ENCODE data around the gene COL18A1.

COL18A1 gene

DNA sequence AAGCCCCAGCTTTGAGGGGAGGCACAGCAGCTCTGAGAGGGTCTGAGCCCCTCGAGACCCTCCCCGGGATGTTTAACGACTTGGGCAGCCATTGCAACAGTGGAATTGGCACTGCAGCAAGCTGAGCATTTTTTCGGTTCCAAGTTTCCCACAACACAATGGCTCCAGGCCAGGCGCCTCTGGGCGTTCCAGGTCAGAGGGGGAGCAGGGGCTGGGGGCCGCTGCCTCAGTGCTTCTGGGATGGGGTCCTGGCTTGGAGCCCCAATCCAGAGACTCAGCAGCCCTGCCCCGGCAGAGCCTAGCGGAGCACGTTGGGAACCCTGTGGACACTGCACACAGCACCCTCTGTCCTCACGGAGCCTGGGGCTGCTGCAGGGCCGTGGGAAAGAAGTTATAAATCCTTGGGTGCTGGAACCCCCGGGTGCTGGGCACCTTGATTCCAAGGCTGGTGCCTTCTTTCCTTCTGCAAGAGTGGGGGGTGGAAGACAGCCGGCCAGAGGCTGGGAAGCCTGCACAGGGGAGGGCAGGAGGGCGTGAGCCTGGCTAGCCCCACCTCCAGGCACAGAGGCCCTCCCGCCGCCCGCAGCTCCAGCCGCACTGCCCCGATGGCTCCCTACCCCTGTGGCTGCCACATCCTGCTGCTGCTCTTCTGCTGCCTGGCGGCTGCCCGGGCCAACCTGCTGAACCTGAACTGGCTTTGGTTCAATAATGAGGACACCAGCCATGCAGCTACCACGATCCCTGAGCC lies 50.1 kb downstream of the COL18A1 start:
- DNase-seq (ENCODE audit: low read depth in 2 of 2): no peak

DNA sequence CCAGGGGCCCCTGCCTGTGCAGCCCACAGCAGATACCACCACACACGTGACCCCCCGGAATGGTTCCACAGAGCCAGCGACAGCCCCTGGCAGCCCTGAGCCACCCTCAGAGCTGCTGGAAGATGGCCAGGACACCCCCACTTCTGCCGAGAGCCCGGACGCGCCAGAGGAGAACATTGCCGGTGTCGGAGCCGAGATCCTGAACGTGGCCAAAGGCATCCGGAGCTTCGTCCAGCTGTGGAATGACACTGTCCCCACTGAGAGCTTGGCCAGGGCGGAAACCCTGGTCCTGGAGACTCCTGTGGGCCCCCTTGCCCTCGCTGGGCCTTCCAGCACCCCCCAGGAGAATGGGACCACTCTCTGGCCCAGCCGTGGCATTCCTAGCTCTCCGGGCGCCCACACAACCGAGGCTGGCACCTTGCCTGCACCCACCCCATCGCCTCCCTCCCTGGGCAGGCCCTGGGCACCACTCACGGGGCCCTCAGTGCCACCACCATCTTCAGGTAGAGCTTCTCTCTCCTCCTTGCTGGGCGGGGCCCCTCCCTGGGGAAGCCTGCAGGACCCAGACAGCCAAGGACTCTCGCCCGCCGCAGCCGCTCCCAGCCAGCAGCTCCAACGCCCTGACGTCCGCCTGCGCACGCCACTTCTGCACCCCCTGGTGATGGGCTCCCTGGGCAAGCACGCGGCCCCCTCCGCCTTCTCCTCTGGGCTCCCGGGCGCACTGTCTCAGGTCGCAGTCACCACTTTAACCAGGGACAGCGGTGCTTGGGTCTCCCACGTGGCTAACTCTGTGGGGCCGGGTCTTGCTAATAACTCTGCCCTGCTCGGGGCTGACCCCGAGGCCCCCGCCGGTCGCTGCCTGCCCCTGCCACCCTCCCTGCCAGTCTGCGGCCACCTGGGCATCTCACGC lies 51.0 kb downstream of the COL18A1 start:
- no peak for DNase-seq (ENCODE audit: low read depth in 2 of 2)

DNA sequence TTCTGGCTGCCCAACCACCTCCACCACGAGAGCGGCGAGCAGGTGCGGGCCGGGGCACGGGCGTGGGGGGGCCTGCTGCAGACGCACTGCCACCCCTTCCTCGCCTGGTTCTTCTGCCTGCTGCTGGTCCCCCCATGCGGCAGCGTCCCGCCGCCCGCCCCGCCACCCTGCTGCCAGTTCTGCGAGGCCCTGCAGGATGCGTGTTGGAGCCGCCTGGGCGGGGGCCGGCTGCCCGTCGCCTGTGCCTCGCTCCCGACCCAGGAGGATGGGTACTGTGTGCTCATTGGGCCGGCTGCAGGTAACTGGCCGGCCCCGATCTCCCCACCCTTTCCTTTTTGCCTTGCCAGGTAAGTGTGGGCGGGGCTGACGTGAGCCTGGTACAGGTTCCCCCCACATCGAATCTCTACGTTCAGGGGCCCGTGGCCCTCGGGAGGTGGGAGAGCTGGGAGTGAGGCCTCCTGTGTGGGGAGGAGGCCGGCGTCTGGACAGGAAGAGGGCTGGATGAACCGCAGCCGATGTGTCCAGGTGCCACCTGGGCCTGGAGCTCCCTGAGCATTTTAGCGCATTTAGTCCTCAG lies 51.7 kb downstream of the COL18A1 start:
- DNase-seq (ENCODE audit: low read depth in 2 of 2): no peak

DNA sequence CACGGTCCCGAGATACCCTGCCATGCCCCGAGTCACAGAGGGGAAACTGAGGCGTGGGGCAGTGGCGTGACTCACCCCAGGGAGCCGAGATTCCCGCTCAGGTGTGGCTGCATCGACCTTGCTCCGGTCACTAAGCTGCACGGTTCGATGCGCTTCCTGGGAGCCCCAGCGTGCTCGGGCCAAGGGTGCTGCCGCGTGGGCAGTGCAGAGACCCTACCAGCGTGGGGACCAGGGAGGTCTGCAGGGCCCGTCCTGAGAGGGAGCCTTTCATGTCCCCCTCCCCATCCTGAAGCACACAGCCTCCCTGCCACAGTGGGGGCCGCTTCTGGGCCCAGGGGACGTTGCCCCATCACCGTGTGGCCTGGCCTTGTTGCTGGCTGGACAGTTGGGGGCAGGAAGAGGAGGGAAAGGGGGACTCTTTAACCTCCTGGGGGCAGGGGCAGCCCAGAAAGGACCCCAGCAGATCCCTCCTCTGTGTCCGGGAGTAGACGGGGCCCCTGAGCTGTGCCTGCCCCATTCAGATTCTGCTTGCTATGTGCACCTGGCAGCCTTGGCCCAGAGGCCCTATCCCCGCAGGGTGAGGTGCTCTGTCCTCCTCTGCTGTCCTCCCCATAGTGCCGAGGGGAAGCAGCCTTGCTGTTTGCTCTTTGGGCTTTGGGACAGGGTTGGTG lies 52.3 kb downstream of the COL18A1 start:
- no peak for DNase-seq (ENCODE audit: low read depth in 2 of 2)

- DNase-seq (ENCODE audit: low read depth in 2 of 2): no peak
Measured at GRCh38 chr21:45457832-45458172, 52.8 kb downstream of the COL18A1 start.

DNA sequence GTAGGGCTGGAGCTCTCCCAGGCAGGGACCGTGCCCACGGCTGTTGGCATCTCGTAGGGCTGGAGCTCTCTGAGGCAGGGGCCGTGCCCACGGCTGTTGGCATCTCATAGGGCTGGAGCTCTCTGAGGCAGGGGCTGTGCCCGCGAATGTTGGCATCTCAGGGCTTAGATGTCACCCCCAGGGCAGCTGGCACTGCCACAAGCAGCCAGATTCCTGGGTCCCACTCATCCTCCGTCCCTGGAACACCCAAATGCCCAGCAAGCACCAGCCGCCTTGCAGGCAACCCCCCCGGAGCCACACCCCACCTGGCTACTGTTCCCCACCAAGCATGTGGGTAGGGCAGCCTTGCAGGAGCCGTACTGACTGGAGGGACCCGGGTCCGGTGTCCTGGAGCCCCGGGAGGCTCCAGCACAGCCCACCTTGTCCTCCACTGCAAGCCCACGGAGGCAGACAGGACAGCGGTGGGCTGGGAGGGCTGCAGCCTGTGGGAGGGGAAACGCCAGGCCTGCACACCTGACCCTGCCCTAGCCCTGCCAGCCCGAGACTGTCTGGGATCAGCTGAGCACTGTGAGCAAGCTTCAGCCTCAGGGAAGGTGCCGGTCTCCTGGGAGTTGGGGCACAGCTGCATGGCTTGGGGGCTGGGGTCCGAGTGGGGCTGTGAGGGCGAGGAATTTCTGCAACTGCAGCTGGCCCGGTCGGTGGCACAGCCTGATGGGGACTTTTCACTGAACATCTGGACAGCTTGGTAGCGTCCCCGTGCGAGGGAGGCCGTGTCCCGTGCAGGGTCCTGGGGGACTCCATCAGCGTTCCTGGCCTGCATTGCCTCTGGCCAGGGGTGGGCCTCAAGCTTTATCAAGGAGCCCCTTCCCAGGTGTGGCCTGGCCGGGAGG lies 53.6 kb downstream of the COL18A1 start:
- DNase-seq (ENCODE audit: low read depth in 2 of 2): no peak

DNA sequence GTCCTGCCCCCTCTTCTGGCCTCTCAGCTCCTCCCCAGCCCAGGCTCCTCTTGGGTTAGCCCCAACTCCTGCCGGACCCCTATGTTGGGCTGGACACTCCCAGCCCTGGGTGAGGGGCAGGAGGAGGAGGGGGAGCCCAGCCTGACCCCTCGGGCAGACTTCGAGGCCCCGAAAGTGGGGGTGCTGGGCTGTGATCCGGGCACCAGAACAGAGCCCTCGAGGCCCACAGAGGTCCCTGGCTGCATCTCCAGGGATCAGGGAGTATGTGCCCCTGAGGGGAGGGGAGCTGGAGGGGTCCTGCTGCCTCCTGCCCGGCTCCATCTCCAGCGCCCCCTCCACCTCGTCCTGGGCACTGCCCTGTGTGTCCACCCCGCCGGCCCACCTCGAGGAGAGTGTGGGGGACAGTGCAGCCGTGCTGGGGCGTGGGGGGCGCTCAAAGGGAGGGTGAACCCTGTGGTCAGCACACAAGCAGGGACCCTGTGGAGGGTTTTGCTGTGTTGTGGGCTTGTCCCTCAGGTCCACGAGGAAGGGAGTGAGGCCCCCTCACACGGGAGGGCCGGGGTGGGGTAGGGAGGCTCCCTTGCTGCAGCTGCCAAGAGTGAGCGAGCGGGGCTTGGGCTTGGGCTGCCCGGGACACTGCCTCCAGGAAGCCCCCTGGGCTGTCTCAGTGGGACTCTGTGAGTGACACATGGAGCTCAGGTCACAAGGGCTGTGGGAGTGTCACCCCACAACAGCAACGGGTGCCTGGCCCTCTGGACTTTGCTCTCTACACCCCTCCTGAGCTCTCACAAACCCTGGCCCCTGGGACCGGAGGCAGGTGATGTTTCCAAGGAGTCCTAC lies 54.4 kb downstream of the COL18A1 start:
- no peak for DNase-seq (ENCODE audit: low read depth in 2 of 2)

DNA sequence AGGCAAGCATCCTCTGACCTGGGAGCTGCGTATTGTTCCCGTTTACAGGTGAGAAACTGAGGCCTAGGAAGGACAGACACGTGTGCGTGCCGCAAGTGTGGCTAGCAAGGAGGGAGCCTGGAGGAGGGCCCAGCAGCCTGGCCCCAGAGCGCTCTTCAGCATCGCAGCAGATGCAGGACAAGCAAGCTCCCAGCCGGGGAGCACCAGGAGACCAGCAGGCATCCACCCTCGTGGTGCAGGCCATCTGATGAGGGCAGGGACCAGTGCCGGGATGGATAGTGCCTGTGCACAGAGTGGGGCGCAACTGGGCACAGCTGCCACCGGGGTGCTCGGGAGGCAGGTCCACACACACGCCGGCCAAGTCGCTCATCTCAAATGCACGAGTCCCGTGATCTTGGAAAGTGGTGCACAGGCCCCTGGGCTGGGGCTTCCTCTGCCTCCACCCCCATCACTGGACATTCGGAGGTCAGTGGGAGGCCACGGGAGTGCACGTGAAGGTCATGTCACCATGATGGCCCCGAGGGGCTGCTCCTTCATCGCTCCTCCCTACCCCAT lies 55.1 kb downstream of the COL18A1 start:
- no peak for DNase-seq (ENCODE audit: low read depth in 2 of 2)

DNA sequence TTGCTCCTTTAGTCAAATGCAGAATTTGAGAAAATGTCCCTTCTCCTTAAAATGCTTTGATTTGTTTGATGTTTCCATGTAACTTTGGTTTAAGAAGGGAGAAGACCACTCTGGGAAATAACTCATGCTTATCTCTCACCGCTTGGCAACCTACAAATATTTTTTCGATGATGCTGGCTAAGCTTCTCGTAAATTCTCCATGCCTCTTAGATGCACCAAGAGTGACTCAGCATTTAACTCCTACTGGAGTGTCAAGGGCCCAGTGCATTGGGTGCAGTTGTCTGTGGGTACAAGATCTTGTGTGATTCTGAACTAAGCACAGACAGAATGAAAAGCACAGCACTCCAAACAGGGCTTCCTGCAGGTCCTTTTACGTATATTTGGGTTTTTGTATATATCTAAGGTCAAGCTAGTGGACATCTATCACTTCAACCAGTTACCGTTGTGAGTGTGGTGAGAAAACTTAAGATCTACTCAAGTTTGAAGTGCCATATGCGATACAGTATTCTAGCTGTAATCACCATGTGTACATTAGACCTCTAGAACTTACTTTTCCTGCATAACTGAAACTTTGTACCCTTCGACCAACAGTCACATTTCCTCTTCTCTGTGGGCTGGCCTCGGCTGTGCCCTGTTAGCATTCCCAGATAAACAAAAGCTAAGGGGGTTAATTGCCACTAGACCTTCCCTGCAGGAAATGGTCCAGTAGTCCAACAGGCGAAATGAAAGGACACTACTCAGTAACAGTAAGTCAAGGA lies 55.8 kb downstream of the COL18A1 start:
- DNase-seq (ENCODE audit: low read depth in 2 of 2): no peak

DNA sequence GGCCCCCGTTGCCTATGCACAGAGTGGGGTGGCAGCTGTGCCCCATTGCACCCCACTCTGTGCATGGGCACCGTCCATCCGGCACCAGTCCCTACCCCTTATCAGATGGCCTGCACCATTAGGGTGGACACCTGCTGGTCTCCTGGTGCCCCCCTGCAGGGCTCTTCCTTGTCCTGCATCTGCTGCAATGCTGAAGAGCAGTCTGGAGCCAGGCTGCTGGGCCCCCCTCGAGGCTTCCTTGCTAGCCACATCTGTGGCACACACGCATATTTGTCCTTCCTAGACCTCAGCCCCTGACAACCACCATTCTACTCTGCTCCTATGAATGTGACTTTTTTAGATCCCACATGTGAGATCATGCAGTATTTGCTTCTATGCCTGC lies 56.4 kb downstream of the COL18A1 start:
- DNase-seq (ENCODE audit: low read depth in 2 of 2): no peak

DNA sequence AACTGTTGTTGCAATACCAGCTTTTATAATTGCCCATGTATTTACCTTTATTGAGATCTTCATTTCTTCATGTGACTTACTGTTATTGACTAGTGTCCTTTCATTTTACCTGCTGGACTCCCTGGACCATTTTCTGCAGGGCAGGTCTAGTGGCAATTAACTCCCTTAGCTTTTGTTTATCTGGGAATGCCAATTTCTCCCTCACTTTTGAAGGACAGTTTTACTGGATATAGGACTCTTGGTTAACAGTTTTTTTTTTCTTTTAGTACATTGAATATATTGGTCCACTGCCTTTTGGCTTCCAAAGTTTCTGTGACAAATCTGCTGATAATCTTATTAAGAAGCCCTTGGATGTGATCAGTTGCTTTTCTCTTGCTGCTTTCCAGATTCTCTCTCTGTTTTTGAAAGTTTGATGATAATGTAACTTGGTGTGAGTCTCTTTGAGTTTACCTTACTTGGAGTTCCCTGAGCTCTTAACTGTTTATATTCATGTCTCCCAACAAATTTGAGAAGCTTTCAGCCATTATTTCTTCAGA lies 56.9 kb downstream of the COL18A1 start:
- DNase-seq (ENCODE audit: low read depth in 2 of 2): no peak

GRCh38 chr21:45463871-45464270 lies 58.9 kb downstream of the COL18A1 start:
- DNase-seq (ENCODE audit: low read depth in 2 of 2): no peak

- DNase-seq (ENCODE audit: low read depth in 2 of 2): no peak
Measured at GRCh38 chr21:45464309-45464708, 59.3 kb downstream of the COL18A1 start.

- DNase-seq (ENCODE audit: low read depth in 2 of 2): no peak
Measured at GRCh38 chr21:45465105-45465504, 60.1 kb downstream of the COL18A1 start.

- no peak for DNase-seq (ENCODE audit: low read depth in 2 of 2)
Measured at GRCh38 chr21:45465611-45466329, 60.8 kb downstream of the COL18A1 start.

DNA sequence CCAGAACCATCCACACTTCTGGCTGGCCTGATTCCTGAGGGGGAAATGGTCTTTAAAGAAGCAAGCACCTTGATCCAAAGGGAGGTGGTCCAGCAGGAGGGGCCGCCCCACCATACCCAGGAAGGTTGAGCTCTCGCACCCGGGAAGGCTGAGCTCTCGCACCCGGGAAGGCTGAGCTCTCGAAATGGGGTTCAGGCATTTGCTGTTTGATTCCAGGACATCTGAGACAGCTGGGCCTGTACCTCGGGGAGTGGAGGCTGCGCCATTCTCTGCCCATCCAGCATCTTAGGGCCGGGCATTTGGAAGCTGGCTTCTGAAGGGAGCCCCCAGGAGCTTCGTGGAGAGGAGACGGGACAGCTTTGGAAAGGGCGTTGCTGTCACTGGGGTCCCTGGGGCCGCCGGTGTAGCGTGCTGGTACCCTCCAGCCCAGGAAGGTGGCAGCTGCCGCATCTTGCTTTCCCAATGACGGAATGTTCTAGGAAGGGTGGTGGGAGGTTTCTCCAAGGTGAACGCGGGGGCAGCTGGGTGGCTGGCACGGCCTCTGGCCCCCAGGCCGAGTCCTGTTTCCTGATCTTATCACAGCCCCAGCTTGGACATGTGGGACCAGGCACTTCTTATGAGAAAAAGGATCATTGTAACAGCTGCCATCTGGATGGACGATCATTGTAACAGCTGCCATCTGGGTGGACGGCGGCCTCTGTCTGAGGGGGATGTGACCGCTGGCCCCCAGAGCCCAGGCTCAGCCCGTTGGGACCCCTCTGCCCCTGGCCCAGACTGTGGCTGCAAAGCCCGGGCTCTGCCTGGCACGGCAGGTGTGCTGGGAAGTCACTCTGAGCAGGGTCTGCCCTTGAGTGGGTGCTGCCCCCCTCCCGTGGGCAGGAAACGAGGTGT lies 61.6 kb downstream of the COL18A1 start:
- DNase-seq (ENCODE audit: low read depth in 2 of 2): no peak

DNA sequence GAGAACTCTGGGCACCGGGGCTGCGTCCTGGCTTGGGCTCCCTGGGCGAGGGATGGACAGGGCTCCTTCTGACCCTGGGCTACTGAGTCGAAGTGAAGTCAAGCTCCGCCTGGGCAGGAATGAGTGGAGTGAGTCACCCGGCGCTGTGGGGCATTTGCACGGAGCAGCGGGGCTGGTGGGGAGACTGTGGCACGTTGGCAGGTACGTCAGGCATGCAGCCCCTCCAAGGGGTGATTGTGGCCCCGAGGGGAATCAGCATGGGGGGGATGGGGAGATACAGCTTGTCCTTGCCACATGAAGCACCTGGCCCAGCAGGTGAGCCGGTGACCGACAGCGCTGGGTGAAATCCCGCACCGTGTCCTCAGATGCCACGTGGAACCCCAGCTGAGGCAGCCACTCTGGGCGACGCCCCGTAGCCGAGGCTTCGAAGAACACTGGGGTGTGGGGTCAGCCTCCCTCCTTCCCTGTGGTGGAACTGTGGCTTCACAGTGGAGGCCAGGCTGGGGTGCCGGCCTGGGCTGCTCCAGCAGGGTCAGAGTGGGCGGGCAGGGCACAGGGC lies 62.3 kb downstream of the COL18A1 start:
- no peak for DNase-seq (ENCODE audit: low read depth in 2 of 2)

Measured in stimulated activated CD8-positive, alpha-beta memory T cell treated with anti-CD3 and anti-CD28 coated beads, Interleukin-7, amount 100 ng/mL, for 1 hour (primary cell).